Inflammatory macrophage treated with lipopolysaccharide for 1 hour (primary cell): ENCODE results near the gene SATB2.

Experiments used
- DNase-seq, 2 donors: peaks; one replicate each; pipeline ENCODE4 v3.0.0-alpha.2; 2020 to 2022

The SATB2 gene

DNA sequence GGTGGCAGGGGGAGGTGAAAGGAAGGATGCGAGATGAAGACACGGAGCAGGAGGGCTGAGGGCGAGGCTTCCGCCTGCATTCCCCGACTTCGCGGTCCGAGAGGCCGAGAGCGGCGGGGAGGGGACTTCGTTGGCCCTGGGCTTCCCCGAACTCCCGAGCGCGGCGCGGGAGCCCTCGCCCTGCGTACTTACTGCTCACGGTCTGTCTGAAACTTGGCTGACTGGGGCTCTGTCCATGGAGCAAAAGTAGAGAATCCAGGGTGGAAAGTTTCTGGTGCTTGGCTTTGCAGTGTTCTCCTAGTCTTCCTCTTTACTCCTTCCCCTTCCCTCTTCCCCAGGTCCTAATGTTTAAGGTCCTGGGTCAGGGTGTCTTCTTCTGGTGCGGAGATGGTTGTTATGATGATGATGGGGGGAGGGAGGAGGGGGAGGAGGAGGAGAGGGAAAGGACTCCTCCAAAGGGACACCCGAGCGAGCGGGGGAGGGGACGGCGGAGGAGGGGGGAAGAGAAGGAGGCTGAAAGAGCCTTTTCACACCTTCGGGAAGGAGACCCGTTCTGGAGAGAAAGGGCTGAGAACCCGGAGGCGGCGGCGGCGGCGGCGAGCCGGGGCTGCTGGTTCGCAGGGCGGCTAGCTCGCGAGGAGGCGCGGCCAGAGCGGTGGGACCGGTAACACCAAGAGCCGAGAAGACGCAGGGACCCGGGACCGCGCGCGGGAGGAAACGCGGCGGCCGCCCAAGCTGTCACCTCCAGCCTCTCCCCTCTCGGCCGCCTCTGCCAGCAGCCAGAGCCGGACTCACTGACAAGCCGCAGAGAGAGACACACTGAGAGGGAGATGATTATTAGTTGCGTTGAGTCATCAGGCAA lies at the start of gene SATB2:
Gene SATB2 (minus strand): TSS at position 793 of the 862 bp plus-strand sequence. CDS start 1,902 bp downstream, outside the sequence.
- DNase-seq, result no peak

DNA sequence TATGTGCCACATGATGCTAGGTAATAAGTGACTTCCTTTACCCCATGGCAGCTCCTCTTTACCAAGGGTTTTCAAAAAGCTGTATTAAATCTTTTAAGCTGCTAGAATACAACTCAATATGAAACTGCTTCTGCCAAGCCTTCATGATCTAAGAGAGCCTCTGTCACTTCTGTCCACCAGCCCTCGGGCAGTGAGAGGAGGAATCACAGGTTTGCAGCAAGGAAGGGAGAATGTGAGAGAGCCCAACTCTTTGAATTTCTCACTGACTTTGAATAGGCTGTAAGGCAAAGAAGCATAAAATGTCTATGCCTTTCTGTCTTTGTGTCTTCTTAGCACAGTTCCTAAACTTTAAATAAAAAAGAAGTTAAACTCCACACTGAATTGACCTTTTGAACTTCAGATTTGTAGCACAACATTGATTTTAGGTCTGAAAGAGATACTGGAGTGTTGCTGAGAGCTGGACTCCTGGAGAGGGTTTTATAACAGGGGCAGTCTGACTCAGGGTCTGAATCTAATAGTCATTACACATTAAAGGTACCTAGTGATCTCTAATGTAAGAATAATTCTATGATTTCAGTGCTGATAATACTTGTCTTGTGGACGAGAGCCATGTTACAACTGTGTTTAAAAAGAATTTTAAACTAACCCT lies 48.1 kb upstream of the SATB2 start:
- no peak for DNase-seq

- DNase-seq, result no peak
Measured at GRCh38 chr2:199503148-199503547, 45.4 kb upstream of the SATB2 start.

DNA sequence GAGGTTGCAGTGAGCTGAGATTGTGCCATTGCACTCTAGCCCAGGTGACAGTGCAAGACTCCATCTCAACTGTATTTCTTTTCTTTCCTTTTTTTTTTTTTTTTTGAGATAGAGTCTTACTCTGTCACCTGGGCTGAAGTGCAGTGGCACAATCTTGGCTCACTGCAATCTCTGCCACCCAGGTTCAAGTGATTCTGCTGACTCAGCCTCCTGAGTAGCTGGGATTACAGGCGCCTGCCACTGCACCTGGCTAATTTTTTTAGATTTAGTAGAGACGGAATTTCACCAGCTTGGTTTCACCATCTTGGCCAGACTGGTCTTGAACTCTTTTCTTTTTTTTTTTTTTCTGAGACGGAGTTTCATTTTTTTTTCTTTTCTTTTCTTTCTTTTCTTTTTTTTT lies 41.3 kb upstream of the SATB2 start:
- DNase-seq, result no peak

DNA sequence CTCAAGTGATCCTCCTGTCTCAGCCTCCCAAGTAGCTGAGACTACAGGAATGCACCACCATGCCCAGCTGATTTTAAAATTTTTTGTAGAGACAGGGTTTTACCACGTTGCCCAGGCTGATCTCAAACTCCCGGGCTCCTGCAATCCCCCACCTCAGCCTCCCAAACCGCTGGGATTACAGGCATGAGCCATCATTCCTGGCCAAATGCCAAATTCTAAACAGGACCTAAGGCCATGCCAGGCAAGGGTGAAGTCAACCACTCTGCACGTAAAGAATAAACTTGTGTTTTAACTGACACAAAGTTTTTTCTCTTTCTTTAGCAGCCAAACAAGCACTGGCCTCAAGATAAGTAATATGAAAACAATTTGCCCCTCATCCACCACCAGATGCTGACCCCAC lies 37.4 kb upstream of the SATB2 start:
- DNase-seq, result no peak

- DNase-seq, result no peak
Measured at GRCh38 chr2:199490049-199490448, 32.3 kb upstream of the SATB2 start.

- DNase-seq, result peak; percentile 25 to 74
Measured at GRCh38 chr2:199488772-199489400, 31.1 kb upstream of the SATB2 start.

- DNase-seq, result peak; percentile 23 to 46
Measured at GRCh38 chr2:199485732-199486335, 28.1 kb upstream of the SATB2 start.

DNA sequence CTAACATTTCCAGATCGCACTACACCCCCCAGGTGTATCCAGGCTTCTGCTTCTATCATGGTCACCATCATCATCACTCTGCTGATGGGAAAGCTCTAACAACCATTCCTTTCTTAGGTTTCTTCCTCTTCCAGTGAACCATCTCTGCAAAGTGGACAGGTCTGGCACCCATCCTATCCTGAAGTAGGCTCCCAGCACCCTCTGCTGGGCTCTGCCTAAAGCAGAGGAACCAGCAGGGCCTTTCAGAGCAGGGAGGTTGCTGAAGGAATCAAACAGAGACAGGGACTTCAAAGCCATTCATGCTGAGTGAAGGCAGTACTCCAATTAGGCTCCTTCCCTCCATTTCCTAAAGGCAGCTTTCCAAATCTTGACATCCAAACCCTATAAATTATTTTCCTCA lies 27.2 kb upstream of the SATB2 start:
- DNase-seq, result no peak

DNA sequence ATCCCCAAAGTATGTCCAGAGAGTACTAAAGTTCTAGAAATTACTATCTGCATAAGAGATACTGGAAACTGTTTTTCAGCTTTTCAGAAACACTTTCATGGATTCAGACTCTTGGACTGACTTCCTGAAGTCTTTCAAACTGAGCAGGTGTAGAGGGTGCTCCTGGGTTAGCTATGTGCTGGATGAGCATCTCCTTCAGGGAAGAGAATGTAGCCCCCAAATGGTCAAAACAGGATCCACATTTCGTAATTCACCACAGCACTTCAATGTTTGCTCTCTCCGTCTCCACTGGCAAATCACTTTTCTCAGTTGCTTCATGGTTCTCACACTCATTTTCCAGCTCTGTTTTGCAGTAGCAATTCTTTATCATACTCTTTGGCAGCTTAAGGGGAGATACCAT lies 23.2 kb upstream of the SATB2 start:
- DNase-seq, result no peak

- no peak for DNase-seq
Measured at GRCh38 chr2:199477277-199477834, 19.6 kb upstream of the SATB2 start.

- peak; percentile 43 to 65 for DNase-seq
Measured at GRCh38 chr2:199471443-199472057, 13.8 kb upstream of the SATB2 start.

- no peak for DNase-seq
Measured at GRCh38 chr2:199470672-199471442, 13.1 kb upstream of the SATB2 start.

GRCh38 chr2:199470361-199470671 lies 12.6 kb upstream of the SATB2 start:
- DNase-seq, result no peak

DNA sequence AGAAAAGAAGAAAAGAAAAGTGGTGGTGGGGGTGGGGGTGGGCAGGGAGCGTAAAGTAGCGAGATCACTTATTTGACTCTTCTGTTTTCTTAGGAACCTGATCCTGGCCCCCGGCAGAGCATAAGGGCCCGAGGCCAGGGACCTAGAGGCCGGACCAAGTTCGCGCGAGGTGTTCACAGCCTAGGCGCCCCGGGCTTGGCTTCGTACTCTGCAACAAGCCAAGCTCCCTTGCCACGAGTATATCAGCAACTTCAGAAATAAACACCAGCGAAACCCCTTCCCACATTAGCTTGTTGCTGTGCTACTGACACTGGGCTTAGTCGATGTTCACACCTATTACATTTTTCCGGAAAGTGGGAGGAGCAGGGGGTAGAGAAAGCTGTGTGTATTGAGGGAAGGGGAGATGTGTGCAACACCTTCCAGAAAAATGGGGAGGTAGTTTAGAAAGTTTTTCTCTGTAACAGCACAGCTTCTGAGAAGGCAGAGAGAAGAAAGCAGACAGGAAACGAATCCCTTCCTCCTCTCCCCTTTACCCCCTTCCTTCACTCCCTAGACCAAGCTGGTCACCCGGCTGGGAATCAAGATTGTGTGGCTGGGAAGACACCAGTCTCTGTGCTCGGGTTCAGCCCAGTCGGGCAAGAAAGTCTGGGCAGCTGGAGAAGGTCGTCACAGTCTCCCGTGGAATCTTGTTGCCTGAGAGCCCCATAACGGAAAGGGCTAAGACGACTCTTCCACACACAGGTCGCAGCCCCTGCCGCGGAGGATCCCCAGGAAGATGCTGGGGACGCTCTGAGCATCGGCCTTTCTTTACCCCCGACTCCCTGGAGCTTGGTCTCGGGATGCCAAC lies 12.0 kb upstream of the SATB2 start:
- no peak for DNase-seq

GRCh38 chr2:199468561-199469513 lies 11.1 kb upstream of the SATB2 start:
- no peak for DNase-seq

- DNase-seq, result no peak
Measured at GRCh38 chr2:199467066-199467822, 9.5 kb upstream of the SATB2 start.

DNA sequence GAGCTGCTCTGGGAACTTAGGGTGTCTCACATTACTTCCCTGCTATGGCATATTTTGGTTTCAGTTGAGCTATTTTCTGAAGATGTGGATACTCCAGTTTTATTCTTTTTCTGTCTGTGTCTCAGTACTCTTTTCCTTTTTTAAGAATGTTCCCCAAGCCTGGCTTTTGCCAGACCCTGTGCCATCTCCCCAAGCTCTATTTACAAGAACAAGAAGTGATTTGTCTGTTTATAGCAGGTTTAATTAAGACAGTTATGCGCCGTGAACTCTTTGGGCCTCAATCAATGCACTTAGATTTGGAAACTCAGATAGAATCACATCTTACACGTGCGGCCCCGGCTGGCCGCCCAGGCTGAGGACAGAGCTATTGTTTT lies 8.9 kb upstream of the SATB2 start:
- no peak for DNase-seq
